GM12892 (cell line): ENCODE results near the gene TEX14.

Source experiments
- POLR2A ChIP-seq: IDR thresholded peaks from 2 replicates; pipeline ENCODE4 v1.6.1; 2011; ENCODE audit warnings: low read depth, low read length, control low read depth
- POLR2AphosphoS5 ChIP-seq: IDR thresholded peaks from 2 replicates; pipeline ENCODE4 v1.6.1; 2011; ENCODE audit warnings: low read depth, low read length, control low read depth
- TAF1 ChIP-seq: IDR thresholded peaks from 2 replicates; pipeline ENCODE4 v1.6.1; 2011; ENCODE audit warnings: low read depth, mild to moderate bottlenecking, control low read depth, low read length, borderline replicate concordance

DNA sequence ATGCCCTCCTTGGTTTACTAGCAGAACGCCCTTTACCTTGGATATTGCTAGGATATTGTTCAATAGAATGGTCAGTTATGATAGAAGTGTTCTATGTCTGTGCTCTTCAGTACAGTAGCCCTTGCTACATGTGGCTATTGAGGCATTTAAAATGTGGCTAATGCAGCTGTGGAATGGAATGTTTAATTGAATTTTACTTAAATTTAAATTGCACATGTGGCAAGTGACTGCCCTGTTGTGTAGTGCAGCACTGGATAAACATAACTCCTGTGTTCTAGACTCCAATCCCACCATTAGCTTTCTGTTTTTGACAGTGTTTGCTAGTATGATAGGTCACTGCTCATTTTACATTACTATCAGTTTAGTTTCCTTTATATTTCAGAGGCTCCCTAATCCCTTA is 30.4 kb upstream of the TEX14 start:
- no peak for TF ChIP-seq POLR2AphosphoS5
- TF ChIP-seq POLR2A: no peak
- no peak for TF ChIP-seq TAF1
